HG03175 (cell line): ENCODE data around the gene IP6K2.

Experiments used
- ATAC-seq: cut with Tn5 transposase; IDR thresholded peaks from one replicate; pipeline ENCODE4 v1.9.1; 2021; ENCODE audit warnings: mild to moderate bottlenecking, moderate library complexity; ENCODE audit not compliant: unreplicated experiment

IP6K2 gene

DNA sequence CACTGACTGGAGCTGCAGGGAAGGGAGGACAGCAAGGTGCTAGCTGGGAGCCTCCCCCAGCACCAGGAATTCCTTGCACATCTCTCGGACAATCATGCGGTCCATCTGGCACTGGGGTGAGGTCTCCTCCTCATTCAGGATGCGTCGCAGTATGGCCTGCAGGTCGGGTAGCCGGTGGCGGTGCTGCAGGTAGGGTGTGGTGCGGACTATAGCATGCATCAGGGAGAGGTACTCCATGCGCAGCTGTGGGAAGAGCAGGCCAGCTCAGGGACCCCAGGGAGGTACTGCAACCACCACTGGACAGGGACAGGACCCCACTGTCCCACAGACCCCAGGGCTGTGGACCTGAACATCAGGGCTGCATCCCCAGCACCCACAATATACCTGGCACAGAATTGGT, 42.5 kb downstream of the IP6K2 start:
- ATAC-seq = no peak

DNA sequence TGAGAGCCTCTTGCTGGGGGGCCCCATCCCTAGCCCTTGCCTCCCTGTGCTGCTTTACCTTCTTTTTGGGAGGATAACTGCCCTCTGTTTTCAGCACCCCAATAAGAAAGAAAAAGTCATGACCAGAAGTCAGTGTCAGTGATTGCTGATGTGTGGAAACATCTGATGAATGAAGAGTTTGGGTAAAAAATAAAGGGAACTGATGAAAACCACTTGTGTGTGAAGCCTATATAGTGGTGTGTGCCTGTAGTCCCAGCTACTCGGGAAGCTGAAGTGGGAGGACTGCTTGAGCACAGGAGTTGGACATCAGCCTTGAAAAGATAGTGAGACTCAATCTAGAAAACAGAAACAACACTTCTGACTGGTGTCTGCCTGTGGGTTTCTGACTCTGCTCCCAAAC, 44.5 kb downstream of the IP6K2 start:
- ATAC-seq = no peak

DNA sequence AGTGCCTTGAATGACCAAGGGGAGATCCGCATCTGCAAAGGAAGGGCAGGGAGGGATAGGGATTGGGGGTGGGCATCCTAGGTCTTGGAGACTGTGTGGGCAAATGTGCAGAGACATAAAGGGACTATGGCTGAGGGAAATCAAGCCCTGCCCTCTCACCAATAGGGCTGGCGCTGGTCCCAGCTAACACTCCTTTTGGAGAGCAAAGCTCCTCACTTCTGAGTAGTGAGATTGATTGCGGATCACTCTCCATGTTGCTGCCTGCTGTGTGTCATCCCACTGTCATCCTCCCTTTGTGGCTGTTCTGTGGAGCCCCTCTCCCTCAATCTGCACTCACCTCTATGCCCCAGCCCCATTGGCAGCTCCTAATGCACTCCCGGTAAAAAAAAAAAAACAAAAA, 52.1 kb downstream of the IP6K2 start:
- ATAC-seq = no peak

DNA sequence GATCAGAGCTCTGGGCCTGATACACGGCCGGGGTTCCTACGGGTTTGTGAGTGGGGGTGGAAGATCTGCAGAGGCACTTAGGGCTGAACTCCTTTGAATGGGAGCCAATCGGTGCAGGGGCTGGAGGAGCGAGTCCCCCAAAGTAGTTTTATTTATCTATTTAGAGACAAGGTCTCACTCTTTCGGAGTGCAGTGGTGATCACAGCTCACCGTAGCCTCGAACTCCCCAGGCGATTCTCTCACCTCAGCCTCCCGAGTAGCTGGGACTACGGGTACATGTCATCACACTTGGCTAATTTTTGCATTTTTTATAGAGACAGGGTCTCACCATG, 52.7 kb downstream of the IP6K2 start:
- ATAC-seq = no peak

DNA sequence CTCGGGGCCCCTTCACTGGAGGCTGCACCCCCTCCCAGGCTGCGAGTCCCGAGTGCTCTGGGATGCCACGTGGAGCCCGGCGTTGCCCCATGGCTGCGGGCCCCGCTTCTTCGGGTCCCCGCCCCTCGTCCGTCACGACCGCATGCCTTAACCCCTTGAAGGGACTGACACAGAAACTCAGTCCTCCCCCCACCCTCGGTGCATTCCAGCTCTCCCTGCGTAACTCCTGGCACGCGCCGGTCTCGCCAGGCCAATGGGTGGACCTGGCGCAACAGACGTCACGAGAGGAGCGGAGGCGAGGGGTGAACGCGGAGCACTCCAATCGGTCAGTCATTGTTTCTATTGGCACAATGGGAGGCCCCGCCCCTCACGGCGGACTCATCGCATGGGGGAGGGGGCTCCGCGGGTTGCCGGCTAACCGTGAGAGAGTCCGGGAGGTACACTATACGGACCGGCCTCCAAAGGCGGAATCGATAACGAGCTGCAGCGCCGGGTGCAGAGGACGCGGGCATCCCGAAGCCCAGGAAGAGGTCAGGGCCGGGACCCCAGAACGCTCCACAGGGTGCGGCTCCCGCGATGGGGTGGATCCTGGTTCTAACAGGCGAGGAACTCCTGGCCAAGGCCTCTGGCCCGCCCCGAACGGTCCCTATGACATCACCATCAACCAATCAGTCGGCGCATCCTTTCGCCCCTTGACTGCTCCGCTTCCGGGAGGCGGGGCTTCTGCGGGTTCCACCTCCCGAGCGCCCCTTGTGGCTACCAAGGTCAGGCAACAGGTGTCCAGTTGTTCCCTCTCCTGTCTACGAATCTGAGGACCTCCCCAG, 53.3 kb downstream of the IP6K2 start:
- peak; percentile 91 for ATAC-seq

DNA sequence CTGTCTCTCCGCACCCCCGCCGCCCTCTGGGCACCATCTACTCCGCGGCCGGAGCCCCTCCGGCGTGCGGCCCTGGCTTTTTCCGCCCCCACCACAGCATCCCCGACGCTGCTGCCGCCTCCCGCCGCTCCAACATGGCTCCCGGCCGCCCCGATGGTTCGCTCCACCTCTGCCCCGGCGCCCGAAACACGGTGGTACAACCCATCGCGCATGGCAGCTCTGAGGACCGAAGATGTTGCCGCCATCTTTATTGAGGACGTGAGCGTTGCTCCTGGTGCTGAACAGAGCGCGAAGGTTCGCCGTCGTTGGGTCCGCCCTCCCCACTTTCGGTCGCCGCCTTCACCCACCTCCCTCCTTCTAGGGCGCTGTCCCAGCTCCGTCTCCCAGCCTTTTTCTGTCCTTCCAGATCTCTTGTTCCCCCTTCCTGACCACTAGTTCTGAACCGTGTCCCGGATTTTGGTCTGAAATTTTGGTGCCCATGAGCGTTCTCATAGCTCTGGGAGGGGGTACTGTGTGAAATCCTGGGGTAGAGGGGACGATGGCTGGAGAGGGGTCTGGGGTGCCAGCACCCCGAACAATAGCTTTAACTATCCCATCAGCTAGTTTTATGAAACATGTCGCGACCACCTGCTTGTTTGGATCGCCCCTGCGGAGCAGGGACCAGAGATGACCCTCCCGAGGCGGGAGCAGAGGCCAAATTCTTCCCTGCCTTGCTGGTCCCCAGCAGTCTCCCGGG, 54.1 kb downstream of the IP6K2 start, which contains the start of gene CELSR3:
TSS of gene CELSR3 (minus strand) at position 134 of the 736 bp plus-strand sequence. CDS start 252 bp downstream, outside the sequence.
- no peak for ATAC-seq

DNA sequence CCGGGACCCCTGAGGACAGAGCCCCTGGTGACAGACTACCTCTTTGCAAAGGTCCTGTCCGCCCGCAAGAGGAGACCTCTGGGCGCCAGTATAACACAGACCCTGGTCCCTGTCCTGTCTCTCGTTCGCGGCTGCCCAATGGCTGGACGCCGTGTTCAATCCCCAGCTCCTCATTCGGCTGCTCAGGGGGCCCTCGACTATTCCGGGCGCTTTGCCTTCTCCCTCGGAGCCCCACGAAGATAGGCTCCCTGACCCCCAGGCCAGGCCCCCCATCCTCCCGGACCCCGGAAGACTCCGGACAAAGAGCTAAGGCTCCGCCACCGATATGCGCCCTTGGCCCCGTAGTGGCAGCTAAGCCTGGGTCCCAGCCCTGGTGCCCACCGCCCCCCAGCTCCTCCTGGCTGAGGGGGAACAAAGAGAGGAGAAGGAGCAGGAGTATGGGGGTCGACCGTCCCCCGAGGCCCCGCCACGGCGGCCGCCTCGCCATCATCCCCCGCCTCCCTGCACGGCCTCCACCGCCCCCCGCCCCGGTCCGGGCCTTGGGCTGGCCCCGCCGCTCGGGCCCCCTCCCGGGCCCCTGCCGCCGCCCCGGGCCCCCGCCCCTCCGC, 54.8 kb downstream of the IP6K2 start:
- ATAC-seq = no peak

DNA sequence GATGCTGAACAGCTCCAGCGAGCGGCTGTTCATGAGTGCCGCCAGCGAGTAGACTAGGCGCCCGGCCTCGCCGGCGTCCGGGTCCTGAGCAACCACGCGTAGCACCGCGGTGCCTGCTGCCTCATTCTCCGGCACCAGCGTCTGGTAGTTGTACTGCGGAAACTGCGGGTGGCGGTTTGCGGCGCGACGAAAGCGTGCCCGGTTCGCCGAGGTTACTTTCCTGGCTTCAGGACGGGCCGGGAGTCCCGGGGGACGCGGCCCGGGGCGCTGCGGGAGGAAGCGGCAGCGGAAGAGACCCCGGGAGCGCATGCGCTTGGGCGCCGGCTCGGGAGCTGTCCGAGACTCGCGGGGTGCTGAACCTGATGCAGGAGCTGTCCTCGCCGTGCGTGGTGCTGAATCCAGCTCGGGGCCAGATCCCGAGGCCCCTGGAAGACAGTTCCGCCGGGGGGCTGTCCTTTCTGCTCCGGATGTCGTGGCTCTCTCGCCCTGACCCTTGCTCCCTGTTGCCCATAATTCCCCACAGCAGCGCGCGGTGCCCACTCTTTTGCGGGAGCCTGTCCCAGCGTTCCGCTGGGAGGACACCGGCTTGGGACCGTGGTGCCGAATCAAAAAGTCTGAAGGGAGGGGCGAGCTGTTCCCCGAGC, 55.4 kb downstream of the IP6K2 start:
- ATAC-seq = no peak

DNA sequence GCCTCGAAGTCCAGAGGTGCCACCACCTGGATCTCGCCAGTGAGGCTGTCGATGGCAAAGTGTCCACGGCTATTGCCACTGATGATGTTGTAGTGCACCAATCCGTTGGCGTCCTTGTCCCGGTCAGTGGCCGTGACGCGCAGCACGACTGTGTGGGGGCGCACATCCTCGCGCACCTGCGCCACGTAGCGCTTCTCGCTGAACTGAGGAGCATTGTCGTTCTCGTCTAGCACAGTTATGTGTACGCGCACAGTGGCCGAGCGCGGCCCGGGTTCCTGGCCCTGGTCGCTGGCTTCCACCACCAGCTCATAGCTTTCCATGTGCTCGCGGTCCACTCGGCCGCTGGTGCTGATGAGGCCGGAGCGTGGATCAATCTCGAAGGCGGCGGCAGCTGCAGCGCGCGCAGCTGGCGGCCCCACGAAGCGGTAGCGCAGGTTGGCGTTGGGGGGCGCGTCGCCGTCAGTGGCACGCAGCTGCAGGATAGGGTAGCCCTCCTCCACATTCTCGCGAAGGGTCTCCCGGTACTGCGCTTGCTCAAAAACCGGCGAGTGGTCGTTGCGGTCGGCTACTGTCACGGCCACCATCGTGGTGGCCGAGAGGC, 56.1 kb downstream of the IP6K2 start:
- no peak for ATAC-seq

DNA sequence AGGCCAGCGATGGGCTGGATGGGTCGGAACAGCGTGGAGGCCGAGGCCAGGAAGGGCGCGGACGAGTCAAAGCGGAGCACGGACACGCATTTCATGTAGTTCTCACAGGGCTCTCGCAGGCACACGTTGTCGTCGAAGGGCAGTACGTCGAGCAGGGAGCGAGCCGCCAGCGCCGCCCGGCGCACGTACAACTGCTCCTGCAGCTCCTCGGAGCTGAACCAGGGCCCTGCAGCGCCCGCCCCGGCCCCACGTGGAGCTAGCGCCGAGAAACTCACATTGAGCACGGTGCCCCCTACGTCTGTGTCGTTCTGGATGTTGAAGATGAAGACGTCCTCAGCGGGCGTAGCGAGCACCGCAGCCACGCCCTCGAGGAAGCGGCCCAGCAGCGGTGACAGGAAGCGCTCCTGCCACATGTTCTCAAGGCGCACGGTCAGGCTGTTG, 60.2 kb downstream of the IP6K2 start:
- ATAC-seq = no peak

DNA sequence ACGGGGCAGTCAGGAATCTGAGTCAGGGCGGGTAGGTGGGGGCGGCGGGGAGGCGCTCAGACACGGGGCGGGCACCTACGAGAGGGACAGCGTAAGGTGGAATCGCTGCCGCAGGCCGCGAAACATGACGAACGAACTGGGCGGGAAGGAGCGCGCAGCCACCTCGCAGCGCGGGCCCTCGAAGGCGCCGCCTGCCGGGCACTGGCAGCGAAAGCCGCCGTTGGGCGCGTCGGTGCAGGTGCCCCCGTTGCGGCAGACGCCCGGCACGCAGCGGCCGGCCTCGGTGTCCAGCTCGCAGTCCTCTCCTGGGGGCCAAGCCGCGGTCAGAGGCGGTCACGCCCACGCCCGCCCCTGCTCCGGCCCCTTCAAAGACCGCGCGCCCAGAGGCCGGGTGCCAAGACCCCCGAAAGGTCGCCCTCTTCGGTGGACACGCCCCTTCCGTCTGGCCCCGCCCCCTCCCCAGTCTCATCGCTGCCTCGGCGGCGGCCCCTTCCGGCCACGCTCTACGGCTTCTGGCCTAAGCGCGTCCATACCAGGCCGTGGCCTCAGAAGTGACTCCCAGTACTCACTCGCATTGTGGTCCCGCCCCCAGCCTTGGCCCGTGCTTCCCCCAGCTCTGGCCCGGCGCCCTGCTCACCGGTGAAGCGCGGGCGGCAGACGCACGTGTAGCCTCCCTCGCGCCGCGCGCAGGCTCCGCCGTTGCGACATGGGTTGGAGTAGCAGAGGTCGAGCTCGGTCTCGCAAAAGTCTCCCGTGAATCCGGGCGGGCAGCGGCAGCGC, 60.8 kb downstream of the IP6K2 start:
- peak; percentile 74 for ATAC-seq

DNA sequence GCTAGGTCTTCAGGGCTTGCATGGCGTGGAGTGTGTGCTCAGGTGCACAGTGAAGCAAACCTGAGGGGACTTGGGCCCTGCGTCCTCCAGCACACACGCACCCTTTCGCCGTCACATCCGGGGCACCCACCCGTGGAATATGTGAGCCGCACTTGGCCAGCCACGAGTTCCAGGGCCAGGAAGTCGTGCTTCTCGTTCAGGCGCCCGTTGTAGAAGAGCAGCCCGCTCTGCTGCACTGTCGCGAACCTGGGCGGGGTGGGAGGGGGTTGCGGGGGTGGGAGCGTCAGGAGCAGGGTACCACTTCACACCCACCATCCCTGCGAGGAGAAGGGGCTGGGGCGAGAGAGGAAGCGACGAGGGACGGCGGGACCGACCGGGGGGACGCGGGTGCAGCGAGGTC, 61.4 kb downstream of the IP6K2 start:
- no peak for ATAC-seq

DNA sequence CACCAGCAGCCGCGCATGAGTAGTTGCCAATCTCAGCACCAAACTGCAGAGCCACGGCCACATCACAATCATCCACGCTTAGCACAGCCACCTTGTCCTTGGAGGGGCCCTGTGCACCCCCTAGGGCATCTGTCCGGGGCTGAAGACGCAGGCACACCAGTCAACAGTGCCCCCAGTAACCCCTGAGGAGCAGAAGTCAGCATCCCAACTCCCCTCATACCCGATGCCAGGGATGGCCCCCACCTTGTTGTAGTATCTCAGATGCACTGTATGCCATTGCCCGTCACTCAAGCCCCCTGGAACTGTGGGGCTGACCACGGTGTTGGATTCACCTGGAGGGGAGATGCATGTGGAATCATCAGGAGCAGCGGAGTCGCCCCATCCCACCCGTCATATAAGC, 62.0 kb downstream of the IP6K2 start:
- ATAC-seq = no peak

DNA sequence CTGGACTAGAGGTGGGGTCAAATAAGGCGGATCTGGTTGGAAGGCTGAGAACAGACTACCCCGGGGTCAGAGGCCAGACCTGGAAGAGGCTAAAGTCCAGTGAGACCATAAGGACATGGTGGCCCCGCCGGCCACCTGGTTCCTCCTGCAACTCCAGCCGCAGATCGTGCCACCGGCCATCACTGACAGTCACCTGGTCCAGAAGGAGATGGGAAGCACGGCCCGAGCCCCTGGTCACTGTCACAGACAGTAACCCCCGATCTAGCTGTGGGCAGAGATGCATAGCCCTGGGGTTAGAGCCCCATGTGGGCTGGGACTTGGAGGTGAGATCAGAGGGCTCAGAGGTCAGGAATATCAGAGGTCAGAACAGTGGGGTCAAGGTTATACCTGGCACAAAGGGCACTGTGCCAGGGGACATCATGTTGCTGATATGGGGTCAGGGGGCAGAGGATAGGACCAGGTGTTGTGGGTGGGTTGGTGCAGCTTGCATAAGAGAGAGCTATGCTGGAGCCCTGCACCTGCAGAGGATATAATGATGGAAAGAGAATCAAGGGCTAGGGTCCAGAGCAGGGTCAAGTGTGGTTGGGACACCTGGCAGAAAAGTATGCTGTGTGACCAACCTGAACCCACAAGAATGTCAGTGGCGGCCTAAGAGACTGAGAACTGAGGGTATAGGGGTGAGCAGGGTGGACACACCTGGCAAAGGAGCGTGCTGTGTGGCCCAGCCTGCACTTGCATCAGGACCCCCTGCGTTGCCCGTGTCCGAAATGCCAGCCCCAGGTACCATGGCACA, 63.9 kb downstream of the IP6K2 start:
- no peak for ATAC-seq

DNA sequence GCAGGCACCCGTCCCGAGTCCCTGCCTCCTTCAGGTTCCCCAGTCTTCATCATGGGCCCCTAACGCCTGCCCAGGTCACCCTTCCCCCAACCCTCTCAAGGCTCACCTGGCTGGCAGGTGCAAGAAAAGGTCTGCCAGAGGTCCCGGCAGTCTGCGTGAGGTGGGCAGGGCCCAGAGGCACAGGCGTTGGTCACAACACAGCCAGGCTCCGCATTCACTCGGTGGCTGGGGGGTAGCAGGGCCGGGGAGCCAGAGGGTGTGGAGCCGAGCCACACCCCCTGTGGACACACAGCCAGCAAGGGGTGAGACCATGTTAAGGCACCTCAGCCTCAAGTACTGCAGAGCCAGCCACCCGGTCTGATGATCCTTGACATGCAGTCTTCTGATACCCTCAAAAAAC, 65.2 kb downstream of the IP6K2 start:
- ATAC-seq = no peak

DNA sequence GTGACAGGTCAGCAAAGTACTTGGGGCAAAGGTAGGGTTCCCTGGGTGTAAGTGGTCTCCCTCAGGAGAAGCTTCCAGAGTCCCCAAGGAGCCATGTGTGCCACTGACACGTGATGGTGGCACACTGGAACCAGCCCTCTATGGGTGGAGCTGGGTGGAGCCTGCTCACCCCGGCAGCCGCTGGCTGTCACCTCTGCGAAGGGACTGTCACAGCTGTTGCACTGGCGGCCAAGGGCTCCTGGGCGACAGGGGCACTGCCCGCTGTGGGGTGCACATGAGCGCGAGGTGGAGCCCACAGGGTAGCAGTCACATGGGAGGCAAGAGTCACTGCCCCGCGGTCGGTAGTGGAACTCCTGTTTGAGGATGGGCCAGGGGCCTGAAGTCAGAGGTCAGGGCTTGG, 66.3 kb downstream of the IP6K2 start:
- no peak for ATAC-seq

DNA sequence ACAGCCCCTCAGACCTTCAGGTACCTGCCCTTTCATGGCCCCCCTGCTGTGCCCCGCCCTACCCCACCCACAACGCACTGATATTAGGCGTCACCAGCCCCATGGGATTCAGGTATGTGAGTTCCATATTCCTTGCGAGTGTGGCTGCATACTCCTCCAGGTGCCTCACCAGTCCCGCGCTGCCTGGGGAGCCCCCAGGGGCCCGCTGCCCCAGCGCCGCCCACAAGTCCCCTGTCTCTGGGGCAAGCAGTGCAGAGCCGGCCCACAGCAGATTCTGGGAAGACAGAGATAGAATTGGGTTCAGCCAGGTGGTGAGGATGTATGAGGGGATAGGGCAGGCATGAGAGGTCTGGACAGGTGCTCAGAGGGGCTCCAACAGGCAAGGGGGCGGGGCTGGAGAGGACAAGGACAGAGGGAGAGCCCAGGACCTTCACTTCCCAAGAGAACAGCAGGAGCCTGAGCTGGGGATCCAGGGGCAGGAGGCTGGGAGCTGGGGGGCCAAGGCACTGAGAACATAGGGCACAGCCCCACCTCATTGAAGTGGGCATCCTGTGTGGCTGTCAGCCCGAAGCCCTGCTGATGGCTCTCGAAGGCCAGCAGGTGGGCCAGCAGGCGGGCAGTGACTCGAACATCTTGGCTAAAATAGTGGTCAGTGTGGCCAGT, 68.7 kb downstream of the IP6K2 start:
- ATAC-seq = no peak

DNA sequence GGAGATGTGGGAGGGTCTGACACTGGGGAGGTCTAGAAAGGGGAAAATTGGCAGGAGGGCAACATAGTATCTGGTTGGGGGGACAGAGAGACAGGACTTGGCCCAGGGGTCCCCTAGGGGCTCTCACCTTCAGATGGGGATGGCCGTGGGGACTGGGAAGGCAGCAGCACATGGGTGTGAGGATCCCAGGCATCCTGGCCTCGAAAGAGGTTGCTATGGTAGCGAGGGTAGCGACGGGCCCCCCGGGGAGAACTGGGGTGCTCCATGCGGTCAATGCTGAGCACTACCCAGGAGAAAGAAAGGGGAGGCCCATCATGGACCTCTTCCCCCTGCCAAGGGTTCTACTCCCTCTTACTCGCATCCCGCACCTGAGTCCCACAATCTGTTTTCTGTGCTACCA, 69.3 kb downstream of the IP6K2 start:
- no peak for ATAC-seq
